H9 (cell line): ENCODE results near the gene FMN1. TPM values are rescaled to one million over a fixed set of nuclear protein-coding genes. Genes with fewer than 3 reads are reported as not detected.

ENCODE experiments used
- DNase-seq: peaks from one replicate; pipeline ENCODE4 v3.0.0-alpha.2; 2017
- H2AFZ ChIP-seq: one replicate; pipeline ENCODE4 v1.6.1; 2013; ENCODE audit warnings: mild to moderate bottlenecking, low read length, control low read depth, moderate library complexity
- H2AK5ac ChIP-seq: 2 replicates; pipeline ENCODE4 v1.6.1; 2013; ENCODE audit warnings: low read length, control low read depth, mixed read lengths; ENCODE audit not compliant: insufficient read length
- H2BK120ac ChIP-seq: one replicate; pipeline ENCODE4 v1.6.1; 2013; ENCODE audit warnings: low read depth, mild to moderate bottlenecking, low read length, control low read depth, inconsistent platforms; ENCODE audit not compliant: poor library complexity, severe bottlenecking
- H2BK12ac ChIP-seq: 2 replicates; pipeline ENCODE4 v1.6.1; 2013; ENCODE audit warnings: low read length, control low read depth, mixed read lengths, low read depth; ENCODE audit not compliant: insufficient read length
- H2BK15ac ChIP-seq: 2 replicates; pipeline ENCODE4 v1.6.1; 2013; ENCODE audit warnings: low read depth, low read length, control low read depth
- H2BK20ac ChIP-seq: one replicate; pipeline ENCODE4 v1.6.1; 2013; ENCODE audit warnings: low read depth, mild to moderate bottlenecking, low read length, control low read depth, inconsistent platforms; ENCODE audit not compliant: poor library complexity, severe bottlenecking
- H2BK5ac ChIP-seq: 2 replicates; pipeline ENCODE4 v1.6.1; 2013; ENCODE audit warnings: low read length, control low read depth, mixed read lengths; ENCODE audit not compliant: insufficient read length
- H3K14ac ChIP-seq: 2 replicates; pipeline ENCODE4 v1.6.1; 2013; ENCODE audit warnings: low read length, control low read depth; ENCODE audit not compliant: insufficient read depth
- H3K18ac ChIP-seq: 2 replicates; pipeline ENCODE4 v1.6.1; 2013; ENCODE audit warnings: low read depth, mild to moderate bottlenecking, mixed read lengths, low read length, control low read depth; ENCODE audit not compliant: insufficient read length
- H3K23ac ChIP-seq: 2 replicates; pipeline ENCODE4 v1.6.1; 2013; ENCODE audit warnings: low read length, control low read depth, mixed read lengths, low read depth; ENCODE audit not compliant: insufficient read length
- H3K23me2 ChIP-seq: 2 replicates; pipeline ENCODE4 v1.6.1; 2013; ENCODE audit warnings: low read depth, mild to moderate bottlenecking, mixed read lengths, low read length, control low read depth; ENCODE audit not compliant: insufficient read length, poor library complexity, severe bottlenecking
- H3K27ac ChIP-seq: 2 replicates; pipeline ENCODE4 v1.5.1; 2013; ENCODE audit warnings: low read length, control low read depth, mixed read lengths, low read depth; ENCODE audit not compliant: insufficient read length
- H3K27me3 ChIP-seq: 2 replicates; pipeline ENCODE4 v1.6.1; 2013; ENCODE audit warnings: low read length, control low read depth, inconsistent platforms; ENCODE audit not compliant: insufficient read depth
- H3K4ac ChIP-seq: 2 replicates; pipeline ENCODE4 v1.6.1; 2013; ENCODE audit warnings: low read depth, mild to moderate bottlenecking, control low read depth, inconsistent platforms, low read length, moderate library complexity
- H3K4me1 ChIP-seq: 2 replicates; pipeline ENCODE4 v1.6.1; 2013; ENCODE audit warnings: low read length, control low read depth, inconsistent platforms; ENCODE audit not compliant: insufficient read depth
- H3K4me2 ChIP-seq: 2 replicates; pipeline ENCODE4 v1.6.1; 2013; ENCODE audit warnings: low read length, control low read depth, mixed read lengths; ENCODE audit not compliant: insufficient read length, insufficient read depth
- H3K56ac ChIP-seq: 2 replicates; pipeline ENCODE4 v1.6.1; 2013; ENCODE audit warnings: low read depth, mild to moderate bottlenecking, mixed read lengths, low read length, control low read depth; ENCODE audit not compliant: insufficient read length
- H3K79me1 ChIP-seq: 2 replicates; pipeline ENCODE4 v1.6.1; 2013; ENCODE audit warnings: low read depth, mild to moderate bottlenecking, moderate library complexity, low read length, control low read depth, inconsistent platforms; ENCODE audit not compliant: insufficient read depth, poor library complexity, severe bottlenecking
- H3K79me2 ChIP-seq: 2 replicates; pipeline ENCODE4 v1.6.1; 2013; ENCODE audit warnings: low read length, control low read depth, inconsistent platforms; ENCODE audit not compliant: insufficient read depth
- H3K9ac ChIP-seq: 2 replicates; pipeline ENCODE4 v1.6.1; 2013; ENCODE audit warnings: low read length, control low read depth, mixed read lengths; ENCODE audit not compliant: insufficient read length; ENCODE audit errors: extremely low read depth
- H3K9me3 ChIP-seq: one replicate; pipeline ENCODE4 v1.6.1; 2013; ENCODE audit warnings: low read depth, low read length, inconsistent platforms; ENCODE audit not compliant: control insufficient read depth
- H3T11ph ChIP-seq: one replicate; pipeline ENCODE4 v1.6.1; 2013; ENCODE audit warnings: mild to moderate bottlenecking, low read length, control low read depth, inconsistent platforms
- H4K20me1 ChIP-seq: one replicate; pipeline ENCODE4 v1.6.1; 2013; ENCODE audit not compliant: control insufficient read depth, insufficient read length, insufficient read depth
- H4K5ac ChIP-seq: 2 replicates; pipeline ENCODE4 v1.6.1; 2013; ENCODE audit warnings: low read depth, mild to moderate bottlenecking, mixed read lengths, low read length, control low read depth; ENCODE audit not compliant: insufficient read length
- H4K8ac ChIP-seq: replicated peaks from 2 replicates; pipeline ENCODE4 v1.6.1; 2013; ENCODE audit warnings: low read length, control low read depth, mixed read lengths, low read depth; ENCODE audit not compliant: insufficient read length
- H4K91ac ChIP-seq: 2 replicates; pipeline ENCODE4 v1.6.1; 2013; ENCODE audit warnings: low read depth, mild to moderate bottlenecking, moderate library complexity, mixed read lengths, low read length, control low read depth; ENCODE audit not compliant: insufficient read length
- H3K27ac Mint-ChIP-seq, 3 experiments: 2 replicates in 2 of 3; 3 replicates in 1 of 3; pipeline ENCODE4 v1.8.0; 2020 to 2021; ENCODE audit warnings: mixed read lengths in 3 of 3, mild to moderate bottlenecking in 1 of 3, moderate library complexity in 1 of 3
- H3K27me3 Mint-ChIP-seq: 2 replicates; pipeline ENCODE4 v1.8.0; 2021; ENCODE audit warnings: low read depth, mild to moderate bottlenecking, moderate library complexity, mixed read lengths
- H3K36me3 Mint-ChIP-seq, 3 experiments: 2 replicates in 2 of 3; 3 replicates in 1 of 3; pipeline ENCODE4 v1.8.0; 2020 to 2021; ENCODE audit warnings: low read depth in 3 of 3, mixed read lengths in 3 of 3; ENCODE audit not compliant: insufficient read depth in 1 of 3
- H3K4me1 Mint-ChIP-seq, 2 experiments: 2 replicates each; pipeline ENCODE4 v1.8.0; 2020; ENCODE audit warnings: mixed read lengths in 2 of 2
- H3K4me3 Mint-ChIP-seq, 2 experiments: 2 replicates in 1 of 2; 3 replicates in 1 of 2; pipeline ENCODE4 v1.8.0; 2020 to 2021; ENCODE audit warnings: mild to moderate bottlenecking in 2 of 2, mixed read lengths in 2 of 2, moderate library complexity in 1 of 2
- H3K9me3 Mint-ChIP-seq, 2 experiments: 2 replicates in 1 of 2; 3 replicates in 1 of 2; pipeline ENCODE4 v1.8.0; 2020; ENCODE audit warnings: mild to moderate bottlenecking in 2 of 2, mixed read lengths in 2 of 2, moderate library complexity in 1 of 2
- WGBS: extraction: QIAGEN DNeasy Blood & Tissue Kit; methylation state at CpG from one replicate; pipeline ENCODE4 v1.1.7; 2013; ENCODE audit warnings: missing lambda C conversion rate, low lambda C conversion rate, mixed read lengths; ENCODE audit not compliant: insufficient read length; ENCODE audit errors: extremely low coverage; 5-methylcytosine and 5-hydroxymethylcytosine counted together
- total RNA-seq: library from RNA; stranded (reverse); gene quantifications from 2 replicates; pipeline ENCODE4 v1.2.1, GENCODE V29; 2021
- TF ChIP-seq, protein P1 (sequence below): fragments of 200-600 bp; sonication (generic); conservative IDR thresholded peaks from 3 replicates; pipeline ENCODE4 v1.8.0; 2021; ENCODE audit warnings: antibody characterized with exemption, mild to moderate bottlenecking

FMN1 gene
- total RNA-seq, 1 experiment from 2014 or later: 1.9 TPM

DNA sequence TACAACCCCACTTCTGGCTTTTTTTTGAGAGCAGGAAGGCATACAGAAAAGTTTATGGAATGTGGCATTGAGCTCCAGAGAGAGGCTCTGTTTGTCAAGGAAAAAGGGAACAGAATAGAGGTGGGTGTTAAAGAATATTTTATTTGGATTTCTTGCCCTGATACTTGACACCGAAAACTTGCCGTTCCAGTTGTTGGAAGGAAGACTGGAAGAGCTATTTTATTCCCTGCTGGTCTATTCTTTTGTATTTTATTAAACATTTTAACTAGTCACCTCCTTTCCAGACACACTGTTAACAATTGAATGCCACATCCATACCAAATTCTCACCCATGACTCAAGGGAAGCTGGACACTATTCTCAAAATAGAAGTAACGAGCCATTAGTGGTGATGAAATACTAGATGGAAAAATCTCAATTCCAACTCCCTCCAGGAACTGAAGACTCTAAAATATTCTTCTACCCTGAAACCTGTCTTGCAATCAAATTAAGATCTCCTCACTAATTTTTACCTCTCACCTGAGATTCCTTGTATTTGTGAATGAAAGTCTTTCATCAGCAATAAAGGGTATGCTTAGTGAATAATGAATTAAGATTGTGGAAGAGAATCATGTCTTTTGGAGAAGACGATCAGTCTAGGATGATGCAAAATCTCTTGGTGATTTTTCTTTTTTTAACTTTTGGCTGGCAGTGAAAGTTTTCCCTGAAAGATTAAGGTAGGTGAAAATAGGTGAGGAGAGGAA is 448.2 kb downstream of the FMN1 start:
- H2BK20ac ChIP-seq: no peak overlapping the region
- no peak overlapping the region for H2BK12ac ChIP-seq
- WGBS: no CpG with 5 or more reads among the region's 4 CpGs
- TF ChIP-seq, protein P1, sequence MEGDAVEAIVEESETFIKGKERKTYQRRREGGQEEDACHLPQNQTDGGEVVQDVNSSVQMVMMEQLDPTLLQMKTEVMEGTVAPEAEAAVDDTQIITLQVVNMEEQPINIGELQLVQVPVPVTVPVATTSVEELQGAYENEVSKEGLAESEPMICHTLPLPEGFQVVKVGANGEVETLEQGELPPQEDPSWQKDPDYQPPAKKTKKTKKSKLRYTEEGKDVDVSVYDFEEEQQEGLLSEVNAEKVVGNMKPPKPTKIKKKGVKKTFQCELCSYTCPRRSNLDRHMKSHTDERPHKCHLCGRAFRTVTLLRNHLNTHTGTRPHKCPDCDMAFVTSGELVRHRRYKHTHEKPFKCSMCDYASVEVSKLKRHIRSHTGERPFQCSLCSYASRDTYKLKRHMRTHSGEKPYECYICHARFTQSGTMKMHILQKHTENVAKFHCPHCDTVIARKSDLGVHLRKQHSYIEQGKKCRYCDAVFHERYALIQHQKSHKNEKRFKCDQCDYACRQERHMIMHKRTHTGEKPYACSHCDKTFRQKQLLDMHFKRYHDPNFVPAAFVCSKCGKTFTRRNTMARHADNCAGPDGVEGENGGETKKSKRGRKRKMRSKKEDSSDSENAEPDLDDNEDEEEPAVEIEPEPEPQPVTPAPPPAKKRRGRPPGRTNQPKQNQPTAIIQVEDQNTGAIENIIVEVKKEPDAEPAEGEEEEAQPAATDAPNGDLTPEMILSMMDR: no peak
- no peak overlapping the region for H3K27ac ChIP-seq
- no peaks in the 10 kb centered on the region for H4K20me1 ChIP-seq
- H3K27me3 ChIP-seq: no peaks in the 10 kb centered on the region
- no peak overlapping the region for H3K4ac ChIP-seq
- H2BK120ac ChIP-seq: no peak overlapping the region
- H3K18ac ChIP-seq: no peak overlapping the region
- no peak overlapping the region for H2AK5ac ChIP-seq
- H4K91ac ChIP-seq: no peak overlapping the region
- no peak overlapping the region for H3K56ac ChIP-seq
- Mint-ChIP-seq H3K9me3 (no peaks in the 10 kb centered on the region), H3K4me3 (no peak overlapping the region), H3K27me3 (no peaks in the 10 kb centered on the region), H3K36me3 (no peaks in the 10 kb centered on the region), H3K27ac (no peak overlapping the region), H3K4me1 (peaks cover 8% of the 10 kb centered on the region in 2 experiments; a peak in 3 of 4 replicates)
- H3K23me2 ChIP-seq: no peaks in the 10 kb centered on the region
- DNase-seq: no peak
- H4K5ac ChIP-seq: no peak overlapping the region
- no peak overlapping the region for H3K14ac ChIP-seq
- peaks cover 3% of the 10 kb centered on the region; the same call in 1 of the 2 replicates for H3K4me1 ChIP-seq
- no peak overlapping the region for H3K9ac ChIP-seq
- H3T11ph ChIP-seq: no peak overlapping the region
- no peak overlapping the region for H3K23ac ChIP-seq
- no peak overlapping the region for H3K4me2 ChIP-seq
- H2BK5ac ChIP-seq: no peak overlapping the region
- no peak overlapping the region for H2AFZ ChIP-seq
- no peak overlapping the region for H2BK15ac ChIP-seq
- no peaks in the 10 kb centered on the region for H3K79me2 ChIP-seq
- H4K8ac ChIP-seq: no peak overlapping the region
- no peaks in the 10 kb centered on the region for H3K9me3 ChIP-seq
- H3K79me1 ChIP-seq: no peaks in the 10 kb centered on the region
